Measurements from ENCODE around the gene AKR7A3. TPM values are rescaled to one million over a fixed set of nuclear protein-coding genes. Genes with fewer than 3 reads are reported as not detected.

The AKR7A3 gene
- total RNA-seq: 0.59 and 0.84 TPM in 2 replicates

DNA sequence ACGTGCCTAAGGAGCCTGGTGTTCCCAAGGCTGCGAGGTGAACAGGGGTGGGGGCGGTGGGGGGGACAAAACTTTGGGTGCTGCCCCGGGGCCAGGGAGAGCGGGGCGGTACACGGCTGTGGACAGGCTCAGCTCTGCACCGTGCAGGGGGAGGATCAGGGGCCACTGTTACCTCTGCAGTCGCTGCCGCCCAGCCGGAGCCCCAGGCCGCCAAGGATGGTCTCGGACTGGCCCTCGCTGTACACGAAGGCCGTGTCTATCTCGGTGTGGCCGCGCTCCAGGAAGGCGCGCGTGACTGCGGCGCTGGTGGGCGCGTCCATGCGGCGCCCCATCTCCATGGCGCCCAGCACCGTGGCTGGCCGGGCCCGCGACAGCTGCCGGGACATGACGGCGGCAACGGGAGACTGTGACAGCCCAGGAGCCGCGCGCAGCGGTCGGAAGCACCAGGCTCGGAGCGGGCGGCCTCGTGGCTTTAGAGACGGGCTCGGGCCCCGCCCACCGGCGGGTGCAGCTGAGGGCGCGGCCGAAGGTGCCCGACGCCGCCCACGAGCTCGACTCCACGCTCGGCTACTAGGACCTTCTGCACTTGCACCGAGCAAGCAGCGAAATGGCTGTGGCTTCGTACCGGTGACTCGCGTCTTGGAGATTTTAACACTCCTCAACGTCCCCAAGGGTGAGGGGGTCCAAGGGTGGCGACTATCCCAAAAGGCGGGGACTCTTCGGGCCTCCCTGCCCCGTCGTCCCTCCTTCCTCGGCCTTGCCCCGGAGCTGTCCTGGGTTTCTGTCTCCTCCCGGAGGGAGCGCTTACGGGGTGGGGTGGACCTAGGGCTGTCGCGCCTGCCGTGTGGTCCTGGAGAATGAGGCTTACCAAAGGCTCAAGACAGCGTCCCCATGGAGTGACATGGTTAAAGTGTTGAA lies at the start of gene AKR7A3:
Gene AKR7A3 (minus strand): TSS at position 447 of the 918 bp plus-strand sequence. CDS start 61 bp downstream, at position 386.

DNA sequence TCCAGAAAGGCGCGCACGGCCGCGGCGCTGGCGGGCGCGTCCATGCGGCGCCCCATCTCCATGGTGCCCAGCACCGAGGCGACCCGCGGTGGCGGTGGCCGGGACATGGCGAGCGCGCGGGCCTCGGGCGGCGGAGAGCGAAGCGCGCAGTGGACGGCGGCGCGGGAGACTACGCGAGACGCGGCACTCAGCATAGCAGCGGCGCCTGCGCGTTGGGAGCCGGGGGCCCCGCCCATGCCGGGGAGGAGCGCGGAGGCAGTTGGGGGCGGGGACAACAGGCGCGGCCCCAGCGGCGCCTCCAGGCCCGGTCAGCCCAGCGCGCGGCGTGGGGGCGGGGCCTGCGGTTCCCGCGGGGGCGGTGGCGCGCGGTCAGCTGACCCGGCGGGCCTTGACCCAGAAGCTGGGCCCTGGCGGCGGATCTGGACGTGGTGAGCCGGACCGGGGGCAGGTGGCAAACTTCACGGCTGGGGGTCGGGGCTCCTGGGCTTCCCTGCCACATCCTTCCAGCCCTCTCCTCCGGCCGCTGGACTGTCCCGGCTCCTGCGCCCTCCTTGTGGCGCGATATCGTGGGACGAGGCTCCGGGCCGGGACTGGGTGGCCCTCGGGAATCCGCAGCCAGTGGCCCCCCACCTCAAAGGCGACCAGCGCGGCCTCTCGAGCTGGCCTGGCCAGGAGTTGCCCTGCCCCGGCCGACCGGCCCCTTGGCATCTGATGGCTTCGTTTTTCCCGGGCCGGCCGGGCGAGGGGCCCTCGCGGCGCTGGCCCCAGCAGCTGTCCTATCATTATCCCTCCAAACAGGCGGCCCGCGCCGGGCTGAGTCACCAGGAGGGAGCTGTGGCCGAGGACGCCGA lies 23.6 kb upstream of the AKR7A3 start, which contains the start of the genes AKR7A2 and SLC66A1:
Gene AKR7A2 (minus strand): TSS at position 214 of the 851 bp plus-strand sequence. CDS start 20 bp downstream, at position 194.
Gene SLC66A1 (plus strand): TSS at position 396 of the 851 bp plus-strand sequence. CDS start 5,352 bp downstream, outside the sequence.

DNA sequence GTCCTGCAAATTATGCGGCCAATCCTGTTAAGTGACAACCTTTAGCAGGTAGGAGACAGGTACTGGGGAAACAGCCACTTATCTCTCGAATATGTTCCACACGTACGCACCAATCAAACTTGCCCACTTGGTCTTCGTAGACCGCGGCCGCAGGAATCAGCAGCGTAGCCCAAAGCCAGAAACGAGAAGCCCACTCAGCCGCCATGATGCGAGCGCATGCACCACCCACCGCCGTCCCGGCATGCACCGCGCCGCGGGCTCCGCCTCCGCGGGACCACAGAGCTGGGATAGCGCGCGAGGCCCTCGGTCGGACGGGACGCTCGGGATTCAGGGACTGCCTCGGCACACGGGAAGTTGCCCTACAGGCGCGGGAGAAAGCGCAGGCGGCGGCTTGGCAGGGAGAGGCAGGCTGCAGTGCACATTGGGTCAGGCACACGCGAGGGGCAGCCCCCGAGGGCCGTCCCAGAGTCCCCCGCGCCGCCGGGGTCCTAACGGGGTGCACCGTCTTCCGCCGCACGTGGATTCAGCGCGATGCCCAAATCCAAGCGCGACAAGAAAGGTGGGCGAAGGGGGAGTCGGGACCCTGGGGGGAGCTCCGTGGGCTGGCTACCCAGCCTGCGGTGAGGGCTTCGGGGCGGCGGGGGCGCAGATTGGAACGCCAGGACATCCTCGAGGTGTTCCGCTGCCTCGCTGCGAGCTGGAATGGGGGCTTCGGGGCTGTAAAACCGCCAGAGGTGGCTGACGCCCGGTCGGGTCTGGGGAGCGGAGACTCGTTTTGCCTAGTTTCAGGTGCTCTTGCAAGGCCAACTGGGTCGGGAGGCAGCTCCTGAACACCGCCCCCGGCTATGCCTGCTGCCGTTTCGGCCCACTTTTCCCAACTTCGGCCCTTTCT lies 37.0 kb downstream of the AKR7A3 start, which contains the start of the genes EMC1 and MRTO4:
Gene EMC1 (minus strand): TSS at position 220 of the 892 bp plus-strand sequence. CDS start 15 bp downstream, at position 205.
Gene MRTO4 (plus strand): TSS at position 501 of the 892 bp plus-strand sequence. CDS start 31 bp downstream, at position 532.

Other genes starting within 250 kb of the AKR7A3 start
- gene UBR4, start 78.5 kb downstream of the AKR7A3 start, total RNA-seq: 31.4 and 36.1 TPM in 2 replicates
- gene EMC1, start 37.2 kb downstream of the AKR7A3 start, total RNA-seq: 47.1 and 63.9 TPM in 2 replicates
- gene MRTO4, start 37.0 kb downstream of the AKR7A3 start, total RNA-seq: 44.4 and 47.6 TPM in 2 replicates
- gene AKR7A2, start 23.4 kb upstream of the AKR7A3 start, total RNA-seq: 99.5 and 99.6 TPM in 2 replicates
- 16.1 and 18.4 TPM in 2 replicates for gene SLC66A1, start 23.6 kb upstream of the AKR7A3 start, total RNA-seq
- gene CAPZB, start 196.8 kb upstream of the AKR7A3 start, total RNA-seq: 86.2 and 99.0 TPM in 2 replicates

Measured in bronchus fibroblast of lung (primary cell).